ENCODE data around the gene WDR45.
"Not testable (repeated sequence)": the region's sequence is repeated elsewhere in the genome, so short reads cannot be mapped to it uniquely, and the experiment has no call there.

The WDR45 gene

GRCh38 chrX:49079489-49080428, at the start of gene WDR45:
Gene WDR45, minus strand, starts transcription at chrX:49079887. Its CDS starts 1,792 bp downstream, at chrX:49078095.
- DNase-seq (ENCODE audit: low read depth, low spot score), result peak; percentile 85

- DNase-seq (ENCODE audit: low read depth, low spot score), result no peak
Measured at GRCh38 chrX:49129427-49129826, 49.7 kb upstream of the WDR45 start.

GRCh38 chrX:49127742-49128258, 48.1 kb upstream of the WDR45 start:
- not testable (repeated sequence) for DNase-seq (ENCODE audit: low read depth, low spot score)

DNA sequence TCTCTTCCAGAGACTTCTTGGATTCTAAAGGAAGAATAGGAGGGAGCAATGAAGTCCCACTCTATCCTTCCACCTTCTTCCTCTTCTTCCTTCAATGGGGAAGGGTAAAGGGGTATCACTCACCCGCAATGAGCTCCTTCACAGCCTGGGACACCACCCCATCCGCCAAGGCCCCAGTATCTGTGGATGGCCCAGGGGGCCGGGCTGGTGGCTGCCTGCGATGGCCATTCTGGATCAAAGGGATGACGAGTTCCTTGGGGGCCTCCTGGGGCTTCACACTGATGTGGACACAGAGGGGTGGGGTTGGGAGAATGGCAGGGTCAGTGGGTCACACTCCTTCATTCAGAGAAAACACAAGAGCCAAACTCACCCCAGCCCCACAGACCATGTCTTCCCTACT, 42.8 kb upstream of the WDR45 start:
- DNase-seq (ENCODE audit: low read depth, low spot score), result no peak

GRCh38 chrX:49120091-49120490, 40.4 kb upstream of the WDR45 start:
- peak; percentile 34 for DNase-seq (ENCODE audit: low read depth, low spot score)

GRCh38 chrX:49117581-49117980, 37.9 kb upstream of the WDR45 start:
- no peak for DNase-seq (ENCODE audit: low read depth, low spot score)

GRCh38 chrX:49116716-49117115, 37.0 kb upstream of the WDR45 start:
- DNase-seq (ENCODE audit: low read depth, low spot score), result no peak

GRCh38 chrX:49116076-49116475, 36.4 kb upstream of the WDR45 start:
- no peak for DNase-seq (ENCODE audit: low read depth, low spot score)

DNA sequence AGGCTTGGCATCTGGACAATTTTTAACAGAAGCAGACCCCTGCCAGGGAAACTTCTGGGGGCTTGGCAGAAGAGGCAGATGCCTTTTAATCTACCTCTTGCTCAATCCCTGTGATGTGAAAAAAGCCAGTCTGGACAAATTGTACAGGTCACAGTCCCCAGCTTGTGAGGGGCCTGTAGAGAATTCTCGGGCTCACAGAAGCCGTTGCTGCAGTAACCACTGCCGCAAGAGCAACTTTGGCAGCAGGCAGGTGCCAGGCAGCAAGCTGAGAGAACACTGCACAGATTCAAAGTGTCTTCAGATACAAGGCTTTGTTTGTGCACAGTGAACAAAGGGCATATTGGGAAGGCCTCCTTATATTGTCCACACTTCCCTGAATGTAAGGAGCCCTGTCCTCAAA, 32.1 kb upstream of the WDR45 start:
- no peak for DNase-seq (ENCODE audit: low read depth, low spot score)

- DNase-seq (ENCODE audit: low read depth, low spot score), result no peak
Measured at GRCh38 chrX:49110417-49110816, 30.7 kb upstream of the WDR45 start.

DNA sequence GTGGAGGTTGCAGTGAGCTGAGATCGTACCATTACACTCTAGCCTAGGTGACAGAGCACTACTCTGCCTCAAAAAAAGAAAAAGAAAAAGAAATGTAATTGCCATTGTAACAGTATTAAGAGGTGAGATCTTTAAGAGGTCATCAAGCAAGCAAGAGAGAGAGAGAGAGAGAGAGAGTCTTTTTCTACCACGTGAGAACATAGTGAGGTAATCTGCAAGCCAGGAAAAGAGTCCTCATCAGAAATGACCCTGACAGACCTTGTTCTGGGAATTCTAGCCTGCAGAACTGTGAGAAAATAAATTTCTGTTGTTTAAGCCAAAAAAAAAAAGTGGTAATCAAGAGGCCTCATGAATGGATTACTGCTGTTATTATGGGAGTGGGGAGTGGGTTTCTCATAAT, 29.0 kb upstream of the WDR45 start:
- DNase-seq (ENCODE audit: low read depth, low spot score), result no peak

DNA sequence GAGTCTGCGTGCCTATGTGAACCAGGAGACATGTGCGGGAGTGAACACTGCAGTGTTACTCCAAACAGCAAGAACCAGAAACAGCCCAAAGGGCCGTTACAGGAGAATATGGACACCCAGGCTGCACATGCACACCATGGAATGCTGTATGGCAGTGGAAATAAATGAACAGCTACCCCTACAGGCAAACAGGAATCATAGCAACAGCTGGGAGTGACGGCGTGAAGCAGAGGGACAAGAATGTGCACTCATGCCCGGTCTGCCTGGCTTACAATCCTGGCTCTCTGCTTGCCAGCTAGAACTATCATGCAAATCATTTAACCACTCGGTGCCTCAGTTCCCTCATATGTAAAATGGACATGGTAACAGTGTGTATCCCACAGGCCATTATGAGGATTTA, 27.2 kb upstream of the WDR45 start:
- DNase-seq (ENCODE audit: low read depth, low spot score), result peak; percentile 68

GRCh38 chrX:49106296-49106695, 26.6 kb upstream of the WDR45 start:
- no peak for DNase-seq (ENCODE audit: low read depth, low spot score)

- DNase-seq (ENCODE audit: low read depth, low spot score), result no peak
Measured at GRCh38 chrX:49103637-49104036, 23.9 kb upstream of the WDR45 start.

GRCh38 chrX:49102190-49102589, 22.5 kb upstream of the WDR45 start:
- DNase-seq (ENCODE audit: low read depth, low spot score), result no peak

DNA sequence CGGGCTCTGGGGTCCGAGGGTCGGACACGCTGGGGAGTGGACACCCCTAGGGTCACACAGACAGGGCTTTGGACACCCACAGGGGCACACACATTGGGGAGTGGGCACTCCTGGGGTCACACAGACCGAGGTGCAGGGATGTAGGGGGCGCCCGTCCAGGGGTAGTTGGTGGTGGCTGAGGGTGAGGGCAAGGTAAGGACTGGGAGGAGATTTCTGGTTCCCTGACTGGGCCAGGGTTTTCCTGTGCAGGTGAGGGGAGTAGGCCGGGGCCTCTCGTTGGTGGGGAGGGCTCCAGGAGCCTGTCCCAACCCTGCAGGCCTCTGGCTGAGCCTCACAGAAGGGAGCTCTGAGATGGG, 21.9 kb upstream of the WDR45 start:
- peak; percentile 44 for DNase-seq (ENCODE audit: low read depth, low spot score)

DNA sequence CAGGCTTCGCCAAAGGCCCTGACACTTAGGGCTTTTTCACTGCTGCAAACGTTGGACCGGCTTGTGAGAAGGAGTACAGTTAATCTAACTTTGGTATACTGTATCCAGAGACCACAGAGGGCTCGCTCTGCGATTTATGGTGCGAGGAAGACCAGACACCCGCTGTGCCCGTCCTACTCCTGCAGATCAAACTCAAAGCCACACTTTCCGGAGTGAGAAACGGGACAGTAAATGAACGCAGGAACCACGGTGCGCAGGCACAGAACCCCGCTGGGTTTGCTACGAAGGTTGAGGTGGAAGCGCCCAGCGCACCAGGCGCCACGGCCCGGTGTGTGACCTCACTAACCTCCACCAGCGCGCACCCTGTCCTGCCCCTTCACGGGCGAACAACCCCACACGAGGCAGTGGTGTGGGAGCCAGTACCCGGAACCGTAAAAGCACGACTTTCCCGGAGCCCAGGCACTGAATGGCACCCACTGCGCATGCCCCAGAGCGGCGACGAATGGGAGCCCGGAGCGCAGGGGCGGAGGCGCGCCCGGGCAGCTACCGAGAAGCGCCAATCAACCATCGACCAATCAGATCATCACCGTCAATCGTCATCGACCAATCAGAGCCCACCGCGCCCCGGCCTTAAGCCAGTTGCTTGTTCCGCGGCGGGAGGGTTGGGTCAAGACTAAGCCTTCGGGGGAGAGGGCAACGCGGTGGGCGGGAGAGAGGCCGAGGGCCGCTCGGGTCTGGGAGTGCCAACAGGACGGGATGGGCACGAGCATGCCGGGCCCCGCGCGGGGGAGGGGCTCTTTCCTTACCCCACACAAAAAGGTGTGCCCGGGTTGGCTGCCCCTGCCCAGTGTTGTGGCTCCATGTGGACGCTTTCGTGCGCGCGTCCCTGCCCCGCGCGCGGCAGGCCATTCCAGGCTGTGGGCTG, 21.3 kb upstream of the WDR45 start:
- peak; percentile 99 for DNase-seq (ENCODE audit: low read depth, low spot score)

- no peak for DNase-seq (ENCODE audit: low read depth, low spot score)
Measured at GRCh38 chrX:49096419-49096818, 16.7 kb upstream of the WDR45 start.

GRCh38 chrX:49089553-49089952, 9.9 kb upstream of the WDR45 start:
- DNase-seq (ENCODE audit: low read depth, low spot score), result no peak

DNA sequence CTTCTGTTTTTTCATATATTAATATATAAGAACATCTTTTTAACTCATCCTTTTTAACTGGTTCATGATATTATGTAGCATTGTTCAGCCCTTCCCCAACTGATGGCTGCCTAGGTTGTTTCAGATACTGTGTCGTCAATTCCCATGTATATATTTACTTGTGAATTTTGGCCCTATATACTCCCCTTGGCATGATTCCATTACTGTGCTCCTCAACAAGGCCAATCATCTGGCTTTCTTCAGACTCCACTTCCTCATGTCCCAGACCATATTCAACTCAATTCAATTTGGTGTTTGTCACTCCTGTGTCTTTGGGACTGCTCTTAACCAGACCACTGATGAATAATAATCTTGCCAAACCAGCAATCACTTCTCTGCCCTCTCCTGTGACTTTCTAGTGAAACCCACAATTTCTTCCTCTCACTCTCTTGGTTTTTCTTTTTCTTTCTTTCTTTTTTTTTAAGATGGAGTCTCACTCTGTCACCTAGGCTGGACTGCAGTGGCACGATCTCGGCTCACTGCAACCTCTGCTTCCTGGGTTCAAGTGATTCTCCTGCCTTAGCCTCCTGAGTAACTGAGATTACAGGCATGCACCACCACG, 2.7 kb upstream of the WDR45 start:
- DNase-seq (ENCODE audit: low read depth, low spot score), result no peak

- no peak for DNase-seq (ENCODE audit: low read depth, low spot score)
Measured at GRCh38 chrX:49077941-49078340, 1.7 kb downstream of the WDR45 start.

DNA sequence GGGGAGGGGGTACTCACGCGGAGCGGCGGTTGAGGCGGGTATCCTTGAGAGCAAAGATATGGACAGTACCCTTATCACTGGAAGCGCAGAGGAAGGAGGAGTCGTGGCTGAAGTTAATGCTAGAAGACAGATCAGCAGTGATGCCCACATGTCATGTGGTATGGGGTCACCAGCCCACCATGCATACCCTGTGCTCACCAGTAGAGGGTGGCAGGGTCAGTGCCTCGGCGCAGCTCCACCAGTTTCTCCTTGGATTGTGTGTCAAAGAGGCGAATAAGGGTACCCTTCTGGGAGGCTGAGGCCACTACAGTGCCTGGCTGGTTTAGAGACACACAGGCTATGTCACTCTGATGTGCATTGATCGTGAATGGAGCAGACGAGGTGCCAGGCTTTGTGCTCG, 4.3 kb downstream of the WDR45 start:
- peak; percentile 37 for DNase-seq (ENCODE audit: low read depth, low spot score)

Measured in ELF-1 (cell line).